Glomerular visceral epithelial cell (primary cell): ENCODE results near the gene PLAC9.
A peak's percentile ranks its signal among the peaks of the same experiment; 100 is the strongest.

Experiments
- DNase-seq: peaks from one replicate; pipeline ENCODE4 v3.0.0-alpha.2; 2016; ENCODE audit errors: extremely low spot score

PLAC9 gene

DNA sequence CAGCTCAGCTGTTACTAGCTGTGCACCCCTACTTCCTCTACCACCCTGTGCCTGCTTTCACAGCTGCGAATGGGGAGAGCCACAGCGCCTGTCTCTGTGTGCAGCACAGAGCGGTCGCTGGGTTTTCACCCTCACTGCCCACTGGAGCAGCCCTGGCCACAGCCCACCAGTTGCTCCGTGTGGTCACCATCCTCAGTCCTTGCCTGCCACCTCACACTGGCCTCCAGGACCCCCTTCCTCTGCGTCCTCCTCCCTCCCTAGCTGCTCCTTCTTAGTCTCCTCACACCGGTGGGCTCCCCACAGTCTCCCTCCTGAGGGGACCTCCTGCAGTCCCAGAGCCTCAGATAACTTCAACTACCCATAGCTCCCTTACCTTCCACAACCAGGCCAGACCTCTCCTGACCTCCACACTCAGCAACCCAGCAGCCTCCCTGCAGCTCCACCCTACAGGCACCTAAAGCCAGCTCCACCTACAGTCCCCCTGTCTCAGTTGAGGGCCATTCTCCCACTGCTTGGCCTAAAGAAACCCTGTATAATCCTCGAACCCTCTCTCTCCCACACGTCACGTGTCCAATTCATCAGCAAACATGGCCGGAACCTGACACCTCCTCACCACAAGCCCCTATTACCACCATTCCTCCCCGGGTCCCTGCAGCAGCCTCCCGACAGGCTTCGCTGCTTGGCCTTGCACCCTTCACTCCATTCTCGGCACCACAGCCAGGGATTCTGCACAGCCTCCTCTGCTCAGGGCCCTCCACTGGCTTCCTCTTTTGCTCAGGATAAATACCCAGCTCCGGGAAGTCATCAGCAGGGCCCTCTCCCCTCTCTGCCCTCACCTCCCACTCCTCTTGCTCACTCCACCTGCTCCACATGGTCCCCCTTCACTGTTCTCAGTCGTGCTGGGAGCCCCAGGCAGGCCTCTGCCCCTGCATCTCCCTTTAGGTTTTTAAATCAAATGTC is 28.1 kb downstream of the PLAC9 start:
- DNase-seq, result no peak

- no peak for DNase-seq
Measured at GRCh38 chr10:80161321-80162083, 29.0 kb downstream of the PLAC9 start.

- DNase-seq, result peak; percentile 45
Measured at GRCh38 chr10:80163741-80164341, 31.3 kb downstream of the PLAC9 start.

- DNase-seq, result no peak
Measured at GRCh38 chr10:80164596-80164995, 32.1 kb downstream of the PLAC9 start.

GRCh38 chr10:80165173-80165572 is 32.6 kb downstream of the PLAC9 start:
- DNase-seq, result no peak

DNA sequence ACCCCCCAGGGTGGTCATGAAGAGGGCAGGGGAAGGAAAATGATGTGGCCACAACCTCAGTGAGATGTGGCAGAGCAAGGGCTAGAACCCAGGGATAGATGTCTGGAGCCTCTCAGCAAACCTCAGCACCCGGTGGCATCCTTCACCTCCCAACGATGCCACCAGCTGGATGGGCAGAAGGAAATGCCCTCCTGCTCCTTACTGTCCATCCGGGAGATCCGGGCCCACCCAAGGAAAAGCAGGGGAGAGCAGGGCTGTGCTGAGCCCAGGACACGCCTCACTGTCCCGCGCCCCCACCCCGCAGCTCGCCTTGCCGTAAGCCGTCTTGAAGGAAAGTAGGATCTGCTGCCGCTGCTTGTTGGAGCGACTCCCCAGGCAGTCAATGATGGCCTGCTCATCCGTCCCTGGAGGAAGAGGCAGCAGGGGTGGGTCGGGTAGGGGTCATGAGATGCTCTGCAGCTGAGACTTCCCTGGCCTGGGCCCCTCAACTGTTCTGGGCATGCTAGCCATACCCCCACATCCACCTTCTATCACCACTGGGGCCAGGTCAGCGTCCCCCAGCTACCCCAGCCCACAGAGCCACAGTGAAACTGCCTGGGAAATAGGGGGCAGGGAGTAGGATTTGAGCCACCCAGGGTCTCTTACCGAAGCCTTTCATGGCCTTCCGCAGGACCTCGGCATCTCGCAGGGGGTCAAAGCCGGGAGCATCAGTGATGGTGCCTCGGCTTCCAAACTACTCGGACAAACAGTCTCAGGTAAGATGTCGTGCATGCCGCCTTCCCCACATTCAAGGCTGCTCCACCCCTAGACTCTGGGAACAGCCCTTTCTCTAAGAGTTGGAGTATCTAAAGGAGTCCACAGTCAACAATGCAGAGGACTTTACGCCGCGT is 34.3 kb downstream of the PLAC9 start:
- DNase-seq, result no peak

- no peak for DNase-seq
Measured at GRCh38 chr10:80167471-80168161, 35.1 kb downstream of the PLAC9 start.

DNA sequence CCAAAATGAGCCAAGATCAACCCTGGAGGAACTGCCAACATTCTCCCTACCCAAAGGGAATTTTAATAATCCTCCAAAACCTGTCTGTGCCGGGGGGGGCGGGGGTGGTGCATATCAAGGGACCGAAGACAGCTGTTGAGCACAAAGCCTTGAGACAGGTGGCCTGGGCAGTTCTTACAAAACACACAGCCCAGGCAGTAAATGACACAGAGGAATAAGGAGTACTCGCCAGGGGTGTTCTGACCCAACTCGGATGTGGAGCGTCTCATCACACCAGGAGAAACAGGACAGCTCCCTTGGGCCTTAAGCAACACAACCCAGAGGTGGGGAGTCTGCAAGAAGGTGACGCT is 35.6 kb downstream of the PLAC9 start:
- no peak for DNase-seq

DNA sequence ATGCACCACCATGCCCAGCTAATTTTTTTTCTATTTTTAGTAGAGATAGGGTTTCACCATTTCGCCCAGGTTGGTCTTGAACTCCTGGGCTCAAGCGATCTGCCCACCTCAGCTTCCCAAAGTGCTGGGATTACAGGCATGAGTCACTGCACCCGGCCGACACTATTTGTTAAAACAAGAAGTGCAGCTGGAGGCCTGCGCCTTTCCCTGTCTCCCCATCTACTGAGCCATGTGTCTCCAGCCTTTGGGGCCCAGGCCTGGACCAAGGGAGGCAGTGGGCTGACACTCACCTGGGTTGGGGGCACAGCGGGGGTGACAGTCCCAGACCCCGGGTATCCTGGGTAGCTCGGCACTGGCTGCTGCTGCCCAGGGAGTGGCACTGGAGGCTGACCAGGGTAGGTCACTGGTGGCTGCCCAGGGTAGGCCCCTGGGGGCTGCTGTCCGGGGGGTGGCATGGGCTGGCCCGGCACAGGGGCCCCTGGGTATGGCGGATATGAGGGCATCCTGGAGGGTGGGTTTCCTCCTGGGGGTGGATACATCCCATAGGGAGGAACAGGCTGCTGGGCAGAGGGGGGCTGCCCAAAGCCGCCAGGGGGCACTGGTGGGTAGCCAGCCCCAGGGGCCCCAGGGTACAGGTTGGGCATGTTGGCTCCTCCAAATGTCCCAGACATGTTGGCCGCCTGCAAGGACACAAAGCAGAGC is 36.3 kb downstream of the PLAC9 start:
- no peak for DNase-seq

GRCh38 chr10:80170026-80170425 is 37.5 kb downstream of the PLAC9 start:
- no peak for DNase-seq

DNA sequence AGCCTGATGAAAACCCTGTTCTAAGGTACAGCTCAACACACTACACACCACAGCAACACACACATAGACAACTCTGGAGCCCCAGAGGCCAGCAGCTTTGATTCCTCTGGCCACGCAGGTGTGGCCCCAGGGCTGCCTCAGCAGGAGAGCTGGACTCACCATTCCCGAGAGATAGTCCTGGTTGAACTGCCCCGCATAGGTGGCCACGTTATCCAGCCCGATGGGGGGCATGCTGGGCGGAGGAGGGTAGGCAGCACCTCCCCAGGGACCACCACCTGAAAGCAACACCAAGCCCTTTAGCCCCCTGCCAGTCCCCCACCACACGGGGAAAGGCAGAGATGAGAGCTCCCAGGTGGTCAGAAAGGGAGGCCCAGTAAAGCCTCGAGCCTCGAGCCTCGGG is 38.1 kb downstream of the PLAC9 start:
- DNase-seq, result no peak

DNA sequence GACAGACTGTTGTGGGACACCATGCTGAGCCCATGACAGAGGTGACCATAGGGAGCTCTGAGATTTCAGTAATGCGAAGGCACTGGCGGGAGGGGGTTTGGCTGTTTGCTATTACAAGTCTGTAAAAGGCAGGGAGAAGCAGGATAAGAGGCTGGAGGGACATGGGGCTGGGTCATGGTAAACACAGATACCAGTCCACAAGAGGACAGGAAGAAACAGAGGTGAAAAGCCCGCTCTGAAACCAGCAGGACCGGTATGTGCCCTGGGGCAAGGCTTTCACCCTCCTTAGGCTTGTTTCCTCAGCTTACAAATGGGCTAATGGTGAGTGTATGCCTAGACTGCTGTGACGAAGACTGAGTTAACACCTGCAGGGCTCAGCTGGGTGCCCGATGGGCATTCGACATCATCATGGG is 38.7 kb downstream of the PLAC9 start:
- DNase-seq, result no peak

GRCh38 chr10:80172896-80173295 is 40.4 kb downstream of the PLAC9 start:
- DNase-seq, result no peak

DNA sequence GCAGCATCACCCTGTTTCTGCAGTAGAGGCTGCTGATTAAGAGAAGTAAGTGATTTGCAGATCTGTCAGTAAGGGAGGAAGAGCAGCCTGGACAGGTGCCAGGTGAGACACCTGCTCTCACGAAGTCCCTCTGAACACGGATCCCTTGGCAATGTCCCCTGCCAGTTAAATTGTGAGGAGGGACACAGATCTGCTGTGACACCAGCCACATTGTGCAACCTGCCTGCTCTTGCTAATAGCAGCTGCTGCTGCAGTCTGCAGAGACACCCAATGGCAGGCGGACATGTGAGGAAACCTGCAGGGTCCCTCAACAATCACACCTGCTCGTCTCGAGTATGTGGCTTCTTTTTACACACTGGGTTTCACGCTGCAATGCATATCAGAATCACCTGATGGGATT is 40.9 kb downstream of the PLAC9 start:
- no peak for DNase-seq

- no peak for DNase-seq
Measured at GRCh38 chr10:80174641-80175395, 42.3 kb downstream of the PLAC9 start.

DNA sequence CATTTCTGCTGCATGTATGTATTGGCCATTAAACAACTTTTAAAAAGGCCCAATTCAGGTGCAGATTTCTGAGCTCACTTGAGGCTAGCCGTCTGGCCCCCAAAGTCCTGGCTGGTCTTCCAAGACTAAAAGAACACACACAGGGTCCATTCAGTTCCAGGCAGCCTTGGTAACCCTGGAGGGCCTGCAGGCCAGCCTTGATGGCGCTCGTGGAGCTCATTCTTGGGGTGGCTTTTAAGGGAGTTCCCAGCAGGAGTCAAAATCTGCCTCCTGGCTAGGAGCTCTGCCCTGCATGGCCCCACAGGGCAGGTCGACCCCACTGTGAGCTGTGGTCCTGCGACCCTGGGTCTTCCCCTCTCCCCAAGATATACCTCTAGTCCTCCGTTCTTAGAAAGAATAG is 44.0 kb downstream of the PLAC9 start:
- no peak for DNase-seq

- no peak for DNase-seq
Measured at GRCh38 chr10:80177781-80178636, 45.5 kb downstream of the PLAC9 start.

- DNase-seq, result no peak
Measured at GRCh38 chr10:80182986-80183385, 50.5 kb downstream of the PLAC9 start.

- no peak for DNase-seq
Measured at GRCh38 chr10:80183436-80183835, 50.9 kb downstream of the PLAC9 start.
